NCI-H524 (cell line): Measurements from ENCODE around the gene INO80B.
"Not testable (repeated sequence)": the region's sequence is repeated elsewhere in the genome, so short reads cannot be mapped to it uniquely, and the experiment has no call there.

ENCODE experiments used
- DNase-seq, 2 experiments: peaks; one replicate each; lab custom pipeline; 2025; lab: John Stamatoyannopoulos, UW

INO80B gene

DNA sequence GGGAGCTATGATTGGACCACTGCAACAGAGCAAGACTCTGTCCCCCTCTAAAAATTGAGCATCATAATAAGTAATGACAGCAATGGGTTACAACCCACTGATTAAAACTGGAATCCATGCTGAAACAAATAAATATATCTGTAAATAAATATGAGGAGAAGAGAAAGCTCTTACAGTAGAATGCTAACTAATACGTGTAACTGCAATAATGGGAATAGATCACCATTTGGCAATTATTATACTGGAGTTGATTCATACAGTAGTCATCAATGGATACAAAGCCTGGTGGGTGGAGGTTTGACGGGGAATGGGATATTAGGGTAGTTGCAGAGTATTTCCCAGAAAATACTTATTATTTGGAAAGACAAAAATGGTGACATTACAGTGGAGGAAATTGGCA is 6.1 kb upstream of the INO80B start:
- DNase-seq = no peak

DNA sequence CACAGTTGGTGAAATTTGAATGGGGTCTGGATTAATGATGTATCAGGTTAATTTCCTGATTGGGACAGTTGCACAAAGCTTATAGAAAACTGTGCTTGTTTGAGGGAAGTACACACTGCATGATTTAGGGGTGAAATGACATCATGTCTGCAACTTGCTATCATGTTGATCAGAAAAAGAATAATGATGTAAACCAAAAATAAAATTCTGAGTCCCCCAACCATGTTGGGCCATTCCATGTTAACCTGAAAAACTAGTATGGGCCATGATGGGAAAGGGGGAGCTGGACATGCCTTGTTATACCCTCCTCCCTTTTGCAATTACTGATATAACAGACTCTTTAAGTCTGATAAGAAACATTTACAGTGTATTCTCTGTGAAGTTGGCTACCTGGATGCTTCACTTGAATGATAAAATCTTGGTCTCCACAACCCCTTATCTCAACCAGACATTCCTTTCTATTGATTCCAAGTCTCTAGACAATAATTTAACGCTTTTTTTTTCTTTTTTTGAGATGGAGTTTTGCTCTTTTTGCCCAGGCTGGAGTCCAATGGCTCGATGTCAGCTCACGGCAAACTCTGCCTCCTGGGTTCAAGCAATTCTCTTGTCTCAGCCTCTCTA is 4.2 kb upstream of the INO80B start:
- DNase-seq = no peak

DNA sequence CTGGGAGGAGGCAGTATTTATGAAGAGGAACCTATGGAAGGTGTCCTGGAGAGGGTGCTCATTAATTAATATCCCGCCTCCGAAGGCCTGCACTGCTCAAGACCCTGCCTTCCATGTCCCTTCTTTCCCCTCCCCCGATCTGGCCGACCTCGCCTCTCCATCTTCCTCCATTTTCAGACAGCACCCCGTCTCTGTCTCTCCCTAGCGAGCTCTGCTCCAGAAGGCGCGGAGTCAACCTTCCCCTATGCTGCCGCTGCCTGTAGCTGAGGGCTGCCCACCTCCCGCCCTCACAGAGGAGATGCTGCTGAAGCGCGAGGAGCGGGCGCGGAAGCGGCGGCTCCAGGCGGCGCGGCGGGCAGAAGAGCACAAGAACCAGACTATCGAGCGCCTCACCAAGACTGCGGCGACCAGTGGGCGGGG is 2.3 kb downstream of the INO80B start:
- peak in 1 of 2 experiments; percentile 55 for DNase-seq

DNA sequence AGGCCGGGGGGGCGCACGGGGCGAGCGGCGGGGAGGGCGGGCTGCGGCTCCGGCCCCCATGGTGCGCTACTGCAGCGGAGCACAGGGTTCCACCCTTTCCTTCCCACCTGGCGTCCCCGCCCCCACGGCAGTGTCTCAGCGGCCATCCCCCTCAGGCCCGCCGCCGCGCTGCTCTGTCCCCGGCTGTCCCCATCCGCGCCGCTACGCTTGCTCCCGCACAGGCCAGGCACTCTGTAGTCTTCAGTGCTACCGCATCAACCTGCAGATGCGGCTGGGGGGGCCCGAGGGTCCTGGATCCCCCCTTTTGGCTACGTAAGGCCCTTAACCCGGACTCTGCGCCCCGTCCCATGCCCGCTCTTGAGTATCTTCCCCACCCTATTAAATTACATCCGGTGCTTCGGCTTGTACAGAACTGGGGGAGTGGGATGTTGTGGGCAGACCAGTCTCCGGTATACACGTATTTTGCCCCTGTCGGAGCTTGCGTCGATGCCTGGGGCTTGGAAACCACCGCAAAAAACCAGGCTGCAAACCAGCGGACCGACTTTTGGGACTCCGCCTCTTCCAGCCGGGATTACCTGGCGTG is 2.8 kb downstream of the INO80B start:
- peak; percentile 38 to 55 for DNase-seq

DNA sequence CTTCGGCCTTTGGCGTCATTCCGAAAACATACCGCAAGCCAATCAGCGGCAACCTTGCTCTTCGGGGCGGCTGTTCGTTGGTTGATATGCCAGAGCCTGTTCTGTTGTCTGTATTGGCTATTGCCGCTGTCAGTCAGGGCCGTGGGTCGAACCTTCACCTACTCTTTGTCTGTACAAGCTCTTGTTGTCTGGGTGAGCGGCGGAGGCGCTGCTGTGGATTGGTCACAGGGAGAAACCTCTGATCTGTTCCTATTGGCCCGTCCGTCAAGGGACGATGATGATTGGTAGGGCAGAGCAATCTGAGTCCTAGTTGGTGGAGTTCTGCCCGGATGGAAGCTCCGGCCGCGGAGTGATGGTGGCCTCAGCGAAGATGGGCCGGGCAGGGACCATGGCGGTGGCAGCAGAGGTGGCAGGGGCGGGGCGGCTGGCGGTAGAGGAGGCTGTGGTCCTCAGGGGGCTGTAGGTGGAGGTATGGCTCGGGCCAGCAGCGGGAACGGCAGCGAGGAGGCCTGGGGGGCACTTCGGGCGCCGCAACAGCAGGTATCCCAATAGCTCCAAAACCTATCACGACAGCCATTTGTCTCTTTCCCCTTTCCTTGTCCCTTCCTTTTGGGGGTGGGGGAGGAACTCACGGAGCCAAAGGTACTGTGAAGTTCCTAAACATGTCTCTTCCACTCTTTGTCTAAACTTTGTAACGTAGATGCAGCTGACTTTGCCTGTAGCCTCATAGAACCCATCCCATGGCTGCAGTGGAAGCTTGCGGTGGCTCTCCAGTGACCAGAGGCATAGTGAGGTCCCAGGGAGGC is 3.4 kb downstream of the INO80B start, which contains the start of gene WBP1:
Gene WBP1 (plus strand): TSS at position 307 of the 806 bp plus-strand sequence. CDS start 165 bp downstream, at position 472.
- peak; percentile 99 to 100 for DNase-seq

DNA sequence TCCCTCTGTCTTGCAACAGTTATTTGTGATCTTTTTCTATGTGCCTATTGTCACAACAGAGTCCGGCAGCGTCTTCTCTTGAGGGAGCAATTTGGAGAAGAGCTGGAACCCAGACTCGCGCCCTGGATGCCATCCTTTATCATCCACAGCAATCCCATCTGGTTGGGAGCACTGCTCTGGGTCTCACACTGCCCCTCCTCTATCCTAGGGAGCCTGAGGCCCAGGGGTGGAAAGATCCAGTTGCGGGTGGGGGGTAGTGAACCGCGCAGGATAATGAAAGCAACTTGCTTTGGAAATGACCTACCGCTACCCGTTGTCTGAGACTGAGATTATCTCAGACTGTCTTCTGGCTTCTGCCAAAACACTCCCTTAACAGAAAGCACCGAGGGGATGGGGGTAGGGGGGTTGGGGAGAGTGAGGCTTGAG is 4.1 kb downstream of the INO80B start:
- no peak for DNase-seq

DNA sequence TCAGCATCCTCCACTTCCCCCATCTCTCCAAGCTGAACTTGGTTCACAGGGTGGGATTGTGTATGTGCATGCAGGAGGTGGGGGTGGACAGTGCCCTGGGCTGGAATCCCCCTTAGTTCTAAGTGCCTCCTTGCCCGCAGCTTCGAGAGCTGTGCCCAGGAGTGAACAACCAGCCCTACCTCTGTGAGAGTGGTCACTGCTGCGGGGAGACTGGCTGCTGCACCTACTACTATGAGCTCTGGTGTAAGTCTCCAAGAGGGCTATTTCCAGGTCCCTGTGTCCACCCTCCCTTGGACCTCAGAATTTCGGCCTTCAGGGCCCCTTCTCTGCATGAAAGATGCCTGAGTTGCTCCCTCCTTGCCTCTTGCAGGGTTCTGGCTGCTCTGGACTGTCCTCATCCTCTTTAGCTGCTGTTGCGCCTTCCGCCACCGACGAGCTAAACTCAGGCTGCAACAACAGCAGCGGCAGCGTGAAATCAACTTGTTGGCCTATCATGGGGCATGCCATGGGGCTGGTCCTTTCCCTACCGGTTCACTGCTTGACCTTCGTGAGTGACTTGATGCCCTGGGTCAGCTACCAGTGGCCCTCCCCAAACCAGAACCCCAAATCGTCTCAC is 4.7 kb downstream of the INO80B start:
- DNase-seq = not testable (repeated sequence)

DNA sequence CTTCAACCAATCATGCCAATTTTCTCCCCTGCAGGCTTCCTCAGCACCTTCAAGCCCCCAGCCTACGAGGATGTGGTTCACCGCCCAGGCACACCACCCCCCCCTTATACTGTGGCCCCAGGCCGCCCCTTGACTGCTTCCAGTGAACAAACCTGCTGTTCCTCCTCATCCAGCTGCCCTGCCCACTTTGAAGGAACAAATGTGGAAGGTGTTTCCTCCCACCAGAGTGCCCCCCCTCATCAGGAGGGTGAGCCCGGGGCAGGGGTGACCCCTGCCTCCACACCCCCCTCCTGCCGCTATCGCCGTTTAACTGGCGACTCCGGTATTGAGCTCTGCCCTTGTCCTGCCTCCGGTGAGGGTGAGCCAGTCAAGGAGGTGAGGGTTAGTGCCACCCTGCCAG is 5.3 kb downstream of the INO80B start:
- DNase-seq = not testable (repeated sequence)

DNA sequence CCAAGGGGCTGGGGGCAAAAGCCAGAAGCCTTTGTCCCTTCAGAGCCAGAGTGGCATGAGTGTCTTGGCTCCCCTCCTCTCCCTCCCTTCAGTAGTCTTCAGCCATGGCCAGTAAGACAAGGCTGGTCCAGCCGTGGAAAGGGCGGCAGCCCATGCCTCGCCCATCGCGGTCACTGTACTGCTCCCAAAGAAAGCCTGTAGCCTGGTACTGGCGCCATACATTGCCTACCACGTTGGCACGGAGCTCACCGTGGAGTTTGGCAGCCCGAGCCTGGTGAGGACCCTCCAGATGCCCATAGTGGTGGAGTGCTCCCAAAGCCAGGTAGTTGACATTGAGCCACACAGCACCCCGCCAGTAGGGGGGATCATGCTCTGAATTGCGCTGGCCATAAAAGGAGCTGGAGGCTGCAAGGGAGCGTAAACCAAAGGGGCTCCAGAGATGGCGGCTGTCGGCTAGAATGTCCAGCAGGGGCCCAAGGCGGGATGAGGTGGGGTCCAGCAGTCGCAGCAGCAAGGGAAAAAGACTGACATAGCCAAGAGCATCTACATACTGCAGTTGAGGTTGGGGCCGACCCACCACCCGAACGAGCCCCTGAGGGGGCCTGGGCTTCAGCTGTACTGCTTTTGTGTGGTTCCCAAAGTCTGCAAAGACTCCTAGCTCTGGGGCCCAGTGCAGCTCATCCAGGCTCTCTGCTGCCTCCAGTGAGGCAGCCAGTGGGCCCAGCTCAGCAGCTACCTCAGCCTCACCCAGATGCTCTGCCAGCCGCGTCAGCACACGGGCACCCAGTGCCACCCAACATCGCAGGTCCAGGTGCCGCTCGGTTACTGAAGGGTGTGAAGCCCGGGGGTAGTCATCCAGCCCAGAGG is 6.5 kb downstream of the INO80B start:
- peak in 1 of 2 experiments; percentile 16 for DNase-seq

DNA sequence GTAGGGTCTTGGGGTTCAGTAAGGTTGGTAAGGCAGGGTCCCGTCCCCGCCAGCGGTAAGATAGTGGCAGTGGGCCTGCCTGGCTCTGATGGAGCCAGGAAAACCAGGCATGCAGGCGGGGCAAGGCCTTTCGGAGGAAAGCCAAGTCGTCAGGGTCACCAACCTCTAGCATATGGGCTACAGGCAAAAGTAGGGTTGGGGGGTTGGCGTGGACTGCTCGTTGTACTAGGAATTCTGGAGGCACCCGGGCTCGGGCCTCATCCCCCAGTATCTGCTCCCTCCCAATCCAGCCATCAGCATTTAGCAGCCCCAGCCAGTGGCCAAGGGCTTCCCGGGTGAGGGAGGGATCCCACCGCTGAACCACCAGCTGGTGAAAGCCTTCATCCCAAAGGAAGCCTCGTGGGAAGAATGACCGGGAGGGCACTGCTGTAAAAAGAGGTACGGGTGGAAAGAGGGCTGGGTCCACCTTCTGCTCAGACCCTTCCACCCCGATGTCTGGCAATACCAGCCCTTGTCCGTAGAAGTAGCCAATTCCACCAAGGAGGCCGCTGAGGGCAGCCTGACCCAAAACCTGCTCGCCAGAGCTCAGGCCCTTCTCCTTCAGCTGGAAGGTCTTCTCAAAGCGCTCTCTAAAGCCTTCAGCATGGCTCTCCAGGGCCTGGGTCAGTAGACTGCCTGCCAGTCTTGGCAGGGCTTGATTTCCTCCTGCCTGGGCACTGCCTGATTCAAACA is 7.3 kb downstream of the INO80B start:
- DNase-seq = no peak

DNA sequence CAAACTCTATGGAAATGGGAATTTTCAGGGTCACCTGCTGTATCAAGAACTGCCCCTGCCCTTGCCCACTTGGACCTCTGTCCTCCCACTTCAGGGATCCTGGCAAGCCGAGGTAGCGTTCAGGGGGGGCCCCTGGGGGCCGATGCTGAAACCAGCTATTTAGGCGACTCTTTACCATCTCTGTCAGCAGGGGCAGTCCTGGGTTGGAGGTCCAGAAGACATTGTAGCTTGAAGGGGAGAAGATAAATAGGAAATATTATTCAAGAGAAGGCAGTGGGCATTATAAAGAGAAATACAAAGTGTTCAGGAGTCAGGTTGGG is 7.9 kb downstream of the INO80B start:
- no peak for DNase-seq

DNA sequence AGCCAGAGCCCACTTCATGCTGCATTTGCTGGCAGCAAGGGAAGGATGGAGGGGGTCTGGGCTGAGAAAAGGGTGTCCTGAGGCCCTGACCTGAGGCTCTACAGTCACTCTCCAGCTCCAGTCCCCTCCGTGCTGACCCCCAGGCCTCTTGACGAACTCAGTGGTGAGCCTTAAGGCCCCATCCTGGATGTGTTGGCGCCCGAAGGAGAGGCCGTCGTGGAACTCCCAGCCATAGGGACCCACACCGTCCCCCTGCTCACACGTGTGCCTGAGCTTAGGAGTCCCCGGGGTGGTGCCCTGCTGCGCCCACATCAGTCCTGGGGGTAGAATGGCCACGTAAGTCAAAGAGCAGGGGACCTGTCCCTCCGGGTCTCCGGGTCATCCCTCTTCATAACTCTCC is 9.5 kb downstream of the INO80B start:
- peak in 1 of 2 experiments; percentile 10 for DNase-seq

DNA sequence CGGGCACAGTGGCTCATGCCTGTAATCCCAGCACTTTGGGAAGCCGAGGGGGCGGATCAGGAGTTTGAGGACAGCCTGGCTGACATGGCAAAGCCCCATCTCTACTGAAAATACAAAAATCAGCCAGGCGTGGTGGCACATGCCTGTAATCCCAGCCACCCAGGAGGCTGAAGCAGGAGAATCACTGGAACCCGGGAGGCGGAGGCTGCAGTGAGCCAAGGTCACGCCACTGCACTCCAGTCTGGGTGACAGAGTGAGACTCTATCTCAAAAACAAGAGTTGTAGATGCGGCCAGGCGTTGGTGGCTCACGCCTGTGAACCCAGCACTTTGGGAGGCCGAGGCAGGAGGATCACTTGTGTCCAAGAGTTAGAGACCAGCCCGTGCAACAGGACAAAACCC is 15.9 kb downstream of the INO80B start:
- not testable (repeated sequence) for DNase-seq

DNA sequence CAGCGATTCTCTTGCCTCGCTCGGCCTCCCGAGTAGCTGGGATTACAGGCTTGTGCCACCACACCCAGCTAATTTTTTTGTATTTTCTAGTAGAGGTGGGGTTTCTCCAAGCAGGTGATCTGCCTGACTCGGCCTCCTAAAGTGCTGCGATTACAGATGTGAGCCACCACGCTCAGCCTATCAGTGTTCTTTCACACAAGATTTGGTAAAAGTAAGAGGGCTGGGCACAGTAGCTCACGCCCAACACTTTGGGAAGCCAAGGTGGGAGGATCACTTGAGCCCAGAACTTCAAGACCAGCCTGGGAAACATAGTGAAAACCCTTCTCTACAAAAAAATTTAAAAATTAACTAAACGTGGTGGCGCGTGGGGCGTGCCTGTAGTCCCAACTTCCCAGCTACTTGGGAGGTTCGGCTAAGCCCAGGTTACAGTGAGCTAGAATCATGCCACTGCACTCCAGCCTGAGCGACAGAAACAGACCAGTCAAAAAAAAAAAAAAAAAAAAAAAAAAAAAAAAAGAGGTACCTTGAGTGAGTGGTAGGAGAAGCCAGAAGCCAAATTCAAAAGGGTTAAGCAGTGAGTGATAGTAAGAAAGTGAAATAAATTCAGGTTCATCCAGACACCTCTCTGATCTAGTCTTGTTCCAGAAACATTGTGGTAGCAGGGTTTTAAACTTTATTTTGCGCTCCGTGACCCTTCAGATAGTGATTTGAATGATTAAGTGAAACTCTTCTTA is 16.6 kb downstream of the INO80B start:
- no peak for DNase-seq

DNA sequence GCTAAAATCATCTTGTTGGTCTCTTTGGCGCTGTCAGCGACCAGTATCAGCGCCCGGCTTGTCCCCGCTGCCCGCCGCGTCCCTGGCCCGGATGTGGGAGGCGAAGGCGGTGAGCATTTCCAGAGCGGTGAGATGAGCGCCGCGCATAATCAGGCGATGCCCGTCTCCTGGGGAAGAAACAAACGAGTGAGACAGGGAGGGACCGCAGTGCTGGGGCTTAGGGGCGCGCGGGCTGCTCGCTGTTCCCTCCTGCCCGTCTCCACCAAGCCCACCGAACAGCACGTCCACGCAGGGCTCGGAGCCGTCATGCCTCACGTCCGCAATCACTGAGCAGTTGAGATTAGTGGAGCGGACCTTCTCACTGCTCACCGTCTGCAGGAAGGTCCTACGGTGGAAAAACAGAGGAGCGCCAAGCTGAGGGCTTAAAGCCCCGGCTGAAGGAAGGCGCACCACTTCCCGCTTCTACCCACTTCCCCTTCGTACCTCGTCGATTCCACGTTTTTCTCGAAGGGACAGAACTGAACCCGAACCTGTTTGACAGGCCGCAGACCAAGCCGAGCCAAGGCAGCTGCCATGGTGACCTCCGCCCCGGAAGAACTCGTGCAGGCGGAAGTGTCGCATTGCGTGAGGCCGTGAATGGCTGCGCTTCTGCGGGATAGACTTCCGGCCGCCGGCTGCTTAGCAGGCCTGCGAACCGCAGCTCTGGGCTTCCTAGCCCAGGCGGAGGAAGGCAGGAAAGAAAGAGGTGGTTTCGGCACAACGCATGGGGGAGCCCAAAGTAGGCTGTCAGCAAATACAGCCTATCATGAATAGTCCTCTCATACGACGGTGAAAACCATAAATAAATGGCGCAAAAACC is 17.4 kb downstream of the INO80B start, which contains the start of gene MRPL53:
Gene MRPL53 (minus strand): TSS at position 595 of the 859 bp plus-strand sequence. CDS start 20 bp downstream, at position 575.
- peak; percentile 74 to 93 for DNase-seq

DNA sequence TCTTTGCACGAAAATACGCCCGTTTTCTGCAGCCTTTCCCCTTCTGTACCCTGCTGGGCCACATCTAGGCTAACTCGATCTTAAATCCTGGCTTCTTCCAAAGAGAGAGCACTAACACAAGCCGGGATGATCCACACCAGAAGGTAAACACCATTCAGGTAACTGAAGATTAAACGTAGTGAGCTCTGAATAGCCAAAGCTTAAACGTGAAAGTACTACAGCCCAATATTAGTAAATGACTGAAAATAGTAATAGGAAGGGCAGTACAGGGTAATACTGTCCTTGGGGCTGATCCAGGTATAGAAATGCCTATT is 18.0 kb downstream of the INO80B start:
- DNase-seq = peak in 1 of 2 experiments; percentile 39

DNA sequence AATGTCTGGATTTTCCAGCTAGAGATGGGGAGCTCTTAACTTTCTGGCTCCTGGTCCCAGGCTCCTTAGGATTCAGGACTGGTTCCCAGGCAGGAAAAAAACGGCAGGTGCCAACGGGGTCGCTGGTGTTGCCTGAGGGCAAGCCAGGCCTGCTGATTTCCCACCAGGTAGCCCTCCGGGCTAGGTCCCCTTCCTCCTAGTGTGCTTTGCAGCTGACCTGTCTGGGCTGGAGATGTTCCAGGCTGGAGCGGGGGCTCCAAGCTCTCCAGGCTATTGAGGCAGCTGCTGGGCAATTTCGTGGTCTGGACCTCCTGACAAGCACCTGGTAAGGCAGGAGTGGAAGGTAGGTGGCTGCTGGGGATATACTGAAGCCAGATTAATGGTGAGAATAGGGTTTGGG is 19.6 kb downstream of the INO80B start:
- no peak for DNase-seq

DNA sequence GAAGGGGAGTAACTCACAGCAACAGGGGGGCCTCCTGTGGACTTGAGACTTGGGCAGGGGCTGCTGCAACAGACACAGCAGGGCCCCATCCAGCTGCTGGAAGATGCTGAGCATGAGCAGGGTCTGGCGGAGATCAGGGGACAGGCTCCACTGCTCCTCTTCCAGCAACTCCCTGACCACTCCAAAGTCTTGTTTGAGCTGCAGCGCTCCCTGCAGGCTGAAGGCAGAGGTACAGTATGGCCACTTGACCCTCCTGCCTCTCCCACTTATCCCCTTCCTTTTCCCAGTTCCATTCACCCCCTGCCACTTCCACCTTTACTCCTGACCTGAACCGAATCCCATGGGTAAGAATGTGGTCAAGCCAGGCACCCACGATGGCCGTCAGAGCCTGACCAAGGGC is 20.0 kb downstream of the INO80B start:
- no peak for DNase-seq

DNA sequence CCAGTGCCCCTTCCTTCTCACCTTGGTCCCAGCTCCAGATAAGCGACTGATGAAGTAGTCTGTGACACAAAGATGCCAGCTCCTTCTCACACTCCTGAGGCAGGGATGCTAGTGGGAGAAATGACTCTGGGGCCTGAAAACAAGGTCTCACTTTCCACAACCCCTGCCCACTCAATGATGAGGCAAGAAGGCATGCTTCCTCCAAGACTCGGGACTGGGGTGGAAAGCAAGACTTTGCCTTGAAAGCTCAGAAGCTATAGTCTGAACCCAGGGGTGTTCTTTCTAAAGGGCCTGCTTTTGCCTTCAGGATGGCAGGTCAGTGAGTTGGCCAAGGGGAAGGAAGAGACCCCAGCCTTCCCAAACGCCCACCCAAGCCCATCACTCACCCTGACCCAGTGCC is 26.5 kb downstream of the INO80B start:
- DNase-seq = no peak
